ENCODE measurements around the gene KIF16B. TPM values are rescaled to one million over a fixed set of nuclear protein-coding genes. Genes with fewer than 3 reads are reported as not detected.

The KIF16B gene
- total RNA-seq (2022) (14.8 and 15.8 TPM in 2 replicates), Bru-seq, nascent RNA (percentile 71 among the genes with signal in this experiment), BruChase-seq, experiment 1, labeled RNA remaining after a 6-hour chase (percentile 60 among the genes with signal in this experiment), BruChase-seq, experiment 2, labeled RNA remaining after a 2-hour chase (percentile 66 among the genes with signal in this experiment)
- long read RNA-seq, full-length matches to known transcripts, result 18 of 45 reads
- long read RNA-seq, partial matches to known transcripts, result 10 of 45 reads
- long read RNA-seq, other reads (novel, unspliced or antisense), result 17 of 45 reads

- Mint-ChIP-seq H3K4me3 (ENCODE audit: unreplicated experiment) (peak within 1 kb of the TSS; percentile 86), H3K4me1 (ENCODE audit: insufficient read depth, unreplicated experiment) (peaks cover 35% of the 10 kb centered on the region), H3K27ac (ENCODE audit: low read depth, unreplicated experiment) (peak within 1 kb of the TSS; percentile 91), H3K9me3 (ENCODE audit: unreplicated experiment) (no peaks in the 10 kb centered on the region), H3K36me3 (ENCODE audit: insufficient read depth, unreplicated experiment) (peaks cover 4% of the 10 kb centered on the region), H3K27me3 (ENCODE audit: insufficient read depth, unreplicated experiment) (no peaks in the 10 kb centered on the region)
- intact Hi-C loops (cut with micrococcal nuclease), result loop anchor here (1.0 to 5.0 kb wide), 3 partner anchors 44 to 131 kb away; no protein-coding TSS in a partner anchor
- peak; percentile 8 for TF ChIP-seq CTCF (IDR thresholded peaks at IDR 0.05; ENCODE audit: unreplicated experiment)
- ChIA-PET POLR2A (interaction anchor here (0.5 to 2.5 kb wide), 6 partner anchors 27 to 997 kb away, joined by 3 to 26 read pairs (median 5); partner anchors contain the start of genes DSTN and SNRPB2), CTCF (interaction anchor here (0.6 to 2.5 kb wide), 5 partner anchors 56 to 1407 kb away, joined by 3 to 19 read pairs (median 4); no protein-coding TSS in a partner anchor)
- DNase-seq (ENCODE audit: unreplicated experiment), result peak; percentile 89
- TSS peak; percentile 78 for BruUV-seq (replicated peaks)
Measured at GRCh38 chr20:16573001-16573965, at the start of gene KIF16B. TSS of gene KIF16B (minus strand) at chr20:16573448. CDS start at chr20:16573275, 173 bp downstream.

- intact Hi-C loops (cut with micrococcal nuclease), result no loop called here
Measured at GRCh38 chr20:16622501-16622900, 49.3 kb upstream of the KIF16B start.

GRCh38 chr20:16621435-16622141 is 48.3 kb upstream of the KIF16B start:
- H3K4me1 Mint-ChIP-seq (ENCODE audit: insufficient read depth, unreplicated experiment), result peaks cover 3% of the 10 kb centered on the region
- intact Hi-C loops (cut with micrococcal nuclease), result no loop called here
- H3K9me3 Mint-ChIP-seq (ENCODE audit: unreplicated experiment), result no peaks in the 10 kb centered on the region
- H3K27ac Mint-ChIP-seq (ENCODE audit: low read depth, unreplicated experiment), result no peak overlapping the region
- H3K27me3 Mint-ChIP-seq (ENCODE audit: insufficient read depth, unreplicated experiment), result no peaks in the 10 kb centered on the region
- CTCF ChIA-PET, result interaction anchor here (0.8 to 1.9 kb wide), 3 partner anchors 8 to 94 kb away, joined by 3 to 4 read pairs (median 4); no protein-coding TSS in a partner anchor
- no peak for TF ChIP-seq CTCF (IDR thresholded peaks at IDR 0.05; ENCODE audit: unreplicated experiment)
- no peaks in the 10 kb centered on the region for H3K36me3 Mint-ChIP-seq (ENCODE audit: insufficient read depth, unreplicated experiment)
- peak; percentile 6 for DNase-seq (ENCODE audit: unreplicated experiment)
- POLR2A ChIA-PET, result interaction anchor here (1.9 kb wide), 1 partner anchor 93 kb away, joined by 5 read pairs; no protein-coding TSS in a partner anchor
- BruUV-seq (replicated peaks), result no TSS peak
- no peak overlapping the region for H3K4me3 Mint-ChIP-seq (ENCODE audit: unreplicated experiment)

More at GRCh38 chr20:16622501-16622900, 49.3 kb upstream of the KIF16B start:
- no peaks in the 10 kb centered on the region for H3K4me1 Mint-ChIP-seq (ENCODE audit: insufficient read depth, unreplicated experiment)
- no peak for TF ChIP-seq CTCF (IDR thresholded peaks at IDR 0.05; ENCODE audit: unreplicated experiment)
- H3K27me3 Mint-ChIP-seq (ENCODE audit: insufficient read depth, unreplicated experiment), result no peaks in the 10 kb centered on the region
- H3K27ac Mint-ChIP-seq (ENCODE audit: low read depth, unreplicated experiment), result no peak overlapping the region
- no peaks in the 10 kb centered on the region for H3K36me3 Mint-ChIP-seq (ENCODE audit: insufficient read depth, unreplicated experiment)
- CTCF ChIA-PET, result interaction anchor here (0.6 to 1.0 kb wide), 2 partner anchors 79 to 95 kb away, joined by 3 to 4 read pairs; no protein-coding TSS in a partner anchor
- no peak overlapping the region for H3K4me3 Mint-ChIP-seq (ENCODE audit: unreplicated experiment)
- DNase-seq (ENCODE audit: unreplicated experiment), result no peak
- POLR2A ChIA-PET, result interaction anchor here (0.5 kb wide), 1 partner anchor 19 kb away, joined by 3 read pairs; no protein-coding TSS in a partner anchor
- no TSS peak for BruUV-seq (replicated peaks)
- H3K9me3 Mint-ChIP-seq (ENCODE audit: unreplicated experiment), result no peaks in the 10 kb centered on the region

All from MCF 10A (cell line).